H4 (cell line): ENCODE data around the gene DHRSX. TPM values are rescaled to one million over a fixed set of nuclear protein-coding genes. Genes with fewer than 3 reads are reported as not detected.
A peak's percentile ranks its signal among the peaks of the same experiment; 100 is the strongest.
"Not testable (repeated sequence)": the region's sequence is repeated elsewhere in the genome, so short reads cannot be mapped to it uniquely, and the experiment has no call there.

Source experiments
- DNase-seq: peaks from one replicate; pipeline ENCODE4 v3.0.0-alpha.2; 2015; ENCODE audit warnings: low spot score
- total RNA-seq: library from RNA; depleted of rRNA; stranded (reverse); fragments of >200 nt; shearing (Covaris generic); gene quantifications from 2 replicates; pipeline ENCODE4 v1.2.3, GENCODE V29; 2014

DHRSX gene
- total RNA-seq, 1 experiment from 2014 or later, result 37.1 TPM

DNA sequence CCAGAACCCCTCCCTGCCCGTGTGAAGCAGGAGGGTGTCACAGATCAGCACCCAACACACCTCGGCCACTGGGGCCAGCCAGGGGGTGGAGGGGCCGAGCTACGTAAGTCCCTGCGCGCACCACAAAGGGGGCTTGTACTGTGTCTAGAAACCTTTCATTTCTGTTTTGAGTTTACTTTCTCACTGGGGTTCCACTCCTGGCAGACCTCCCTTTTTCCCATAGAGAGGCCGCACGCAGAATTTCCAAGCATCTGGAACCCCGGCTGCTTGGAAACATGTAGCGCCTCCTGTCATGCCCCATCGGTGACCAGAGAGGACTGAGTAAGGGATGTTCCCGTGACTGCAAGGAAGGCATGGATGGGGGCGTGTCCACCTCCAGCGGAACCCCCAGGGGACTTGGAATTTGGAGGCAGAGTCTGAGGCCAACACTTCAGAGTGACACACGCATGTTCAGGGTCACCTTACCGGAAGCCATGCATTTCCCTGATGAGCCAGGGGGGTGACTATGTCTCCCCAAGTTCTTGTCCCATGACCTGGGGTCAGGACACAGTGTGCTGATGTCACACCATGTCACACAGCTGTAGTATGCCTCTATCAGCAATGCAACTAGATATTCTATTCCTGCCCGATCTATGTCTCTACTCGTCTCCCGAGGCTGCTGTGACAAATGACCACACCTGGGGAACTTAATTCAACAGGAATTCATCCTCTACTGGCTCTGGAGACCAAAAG, 105.3 kb downstream of the DHRSX start:
- no peak for DNase-seq

DNA sequence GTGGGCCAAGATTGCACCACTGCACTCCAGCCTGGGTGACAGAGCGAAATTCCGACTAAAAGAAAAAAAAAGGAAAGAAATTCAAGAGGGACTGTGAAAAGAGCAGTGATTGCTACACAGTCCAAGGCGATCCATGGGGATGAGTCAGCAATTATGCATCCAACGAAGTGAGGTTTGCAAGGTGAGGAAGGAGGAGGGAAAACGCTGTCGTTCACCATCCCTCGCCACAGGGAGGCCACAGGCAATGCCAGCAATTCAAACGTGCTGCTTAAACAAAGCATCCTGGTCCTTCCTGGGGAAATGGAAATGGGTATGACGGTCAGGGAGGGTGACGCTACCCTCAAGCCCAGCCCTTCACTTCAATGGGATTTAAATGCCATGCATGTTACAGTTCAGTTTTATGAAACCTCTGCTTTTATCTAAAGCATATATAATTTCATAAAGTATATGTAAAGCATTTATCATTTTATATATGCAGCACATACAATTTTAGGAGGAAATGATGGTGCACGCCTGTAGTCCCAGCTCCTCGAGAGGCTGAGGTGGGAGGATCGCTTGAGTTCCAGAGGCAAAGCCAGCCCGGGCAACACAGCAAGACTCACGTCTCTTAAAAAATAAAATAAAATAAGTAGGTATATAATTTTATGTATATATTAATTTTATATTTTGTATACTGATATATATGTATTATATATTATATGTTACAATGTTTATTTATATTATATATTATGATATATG, 108.7 kb downstream of the DHRSX start:
- DNase-seq, result peak; percentile 99

DNA sequence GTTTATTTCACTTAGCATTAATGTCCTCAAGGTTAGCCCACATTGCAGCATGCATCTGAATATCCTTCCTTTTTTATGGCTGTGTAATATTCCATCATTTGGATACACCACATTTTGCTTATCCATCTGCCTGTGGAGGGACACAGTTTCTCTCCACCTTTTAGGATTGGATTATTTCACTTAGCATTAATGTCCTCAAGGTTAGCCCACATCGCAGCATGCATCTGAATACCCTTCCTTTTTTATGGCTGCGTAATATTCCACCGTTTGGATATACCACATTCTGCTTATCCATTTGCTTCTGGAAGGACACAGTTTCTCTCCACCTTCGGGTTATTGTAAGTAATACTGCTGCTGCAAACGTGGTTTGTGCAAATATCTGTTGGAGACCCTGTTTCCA, 110.0 kb downstream of the DHRSX start:
- DNase-seq, result no peak

DNA sequence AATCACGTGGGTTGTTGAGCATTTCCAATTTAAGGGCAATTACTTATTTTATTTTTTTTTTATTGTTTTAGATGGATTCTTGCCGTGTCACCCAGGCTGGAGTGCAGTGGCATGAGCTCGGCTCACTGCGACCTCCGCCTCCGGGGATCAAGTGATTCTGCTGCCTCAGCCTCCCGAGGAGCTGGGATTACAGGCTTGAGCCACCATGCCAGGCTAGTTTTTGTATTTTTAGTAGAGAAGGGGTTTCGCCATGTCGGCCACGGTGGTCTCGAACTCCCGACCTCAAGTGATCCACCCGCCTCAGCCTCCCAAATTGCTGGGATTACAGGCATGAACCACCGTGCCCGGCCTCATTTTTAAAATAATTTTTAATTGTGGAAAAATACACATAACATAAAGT, 111.0 kb downstream of the DHRSX start:
- not testable (repeated sequence) for DNase-seq

DNA sequence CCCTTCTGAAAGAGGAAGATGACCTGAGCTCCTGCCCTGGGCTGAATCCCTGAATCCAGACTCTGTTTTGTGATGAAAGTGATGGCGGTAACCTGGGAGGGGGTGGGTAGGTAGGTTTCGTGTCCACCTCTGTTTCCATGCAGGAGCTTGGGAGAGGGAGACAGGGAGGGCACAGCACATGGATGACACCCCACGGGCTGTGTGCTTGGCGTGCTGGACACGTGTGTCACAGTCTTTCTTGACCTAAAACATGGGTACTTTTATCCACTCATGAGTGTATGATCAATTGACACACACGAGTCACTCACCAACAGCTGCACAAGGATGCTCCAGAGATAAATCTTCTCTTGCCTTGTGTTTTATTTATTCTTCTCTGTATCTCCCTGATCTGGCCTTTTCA, 111.5 kb downstream of the DHRSX start:
- DNase-seq, result no peak

DNA sequence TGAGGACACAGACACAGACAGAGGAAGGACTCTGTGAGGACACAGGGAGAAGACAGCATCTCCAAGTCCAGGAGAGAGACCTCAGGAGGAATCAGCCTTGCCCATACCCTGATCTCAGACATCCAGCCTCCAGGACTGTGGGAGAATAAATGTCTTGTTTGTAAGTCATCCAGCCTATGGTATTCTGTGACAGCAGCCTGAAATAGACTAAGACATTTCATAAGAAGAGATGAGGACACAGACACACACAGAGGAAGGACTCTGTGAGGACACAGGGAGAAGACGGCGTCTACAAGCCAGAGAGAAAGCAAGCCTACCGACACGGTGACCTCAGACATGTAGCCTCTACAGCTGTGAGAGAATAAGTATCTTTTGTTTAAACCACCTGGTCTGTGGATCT, 112.1 kb downstream of the DHRSX start:
- no peak for DNase-seq

DNA sequence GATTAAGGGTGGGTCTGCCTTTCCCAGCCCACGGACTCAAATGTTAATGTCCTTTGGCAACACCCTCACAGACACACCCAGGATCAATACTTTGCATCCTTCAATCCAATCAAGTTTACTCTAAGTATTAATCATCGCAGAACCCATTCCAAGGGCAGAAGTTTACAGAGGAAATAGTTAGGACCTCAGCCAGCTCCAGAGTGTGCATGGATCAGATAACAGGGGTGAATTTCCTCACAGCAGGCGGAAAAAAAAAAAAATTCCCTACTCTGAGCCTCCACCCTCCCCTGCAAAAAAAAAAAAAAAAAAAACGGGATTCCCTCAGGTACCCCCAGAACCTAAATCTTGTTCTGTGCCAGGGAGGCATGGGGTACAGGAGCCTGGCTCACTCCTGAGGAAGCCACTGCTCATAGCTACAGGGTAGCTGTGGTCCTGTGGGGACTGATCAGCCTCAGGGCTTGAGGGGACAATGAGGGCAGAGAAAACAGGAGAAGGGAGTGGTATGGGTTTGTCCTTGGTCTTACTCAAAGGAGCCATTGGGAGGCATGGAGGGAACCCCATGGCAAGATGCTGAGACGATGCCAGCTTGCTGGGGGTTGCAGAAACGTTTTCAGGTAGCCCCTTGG, 113.0 kb downstream of the DHRSX start:
- no peak for DNase-seq

DNA sequence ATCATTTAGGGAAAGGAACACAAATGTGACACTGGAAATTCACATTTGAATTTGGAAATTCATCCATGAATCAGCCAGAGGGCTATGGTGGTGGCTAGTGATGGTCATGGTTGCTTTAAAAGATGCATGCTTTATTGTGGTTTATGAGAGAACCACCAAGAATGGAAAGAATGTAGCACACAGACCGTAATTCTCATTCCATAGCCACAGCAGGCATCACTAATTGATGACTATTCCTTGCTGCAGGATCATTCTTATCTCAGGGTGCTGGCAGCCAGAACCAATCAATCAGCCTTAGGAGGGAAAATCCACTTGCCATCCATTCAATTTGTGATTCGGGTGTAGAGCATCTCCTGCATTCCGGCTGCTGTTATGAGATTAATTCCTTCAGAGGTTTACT, 115.6 kb downstream of the DHRSX start:
- peak; percentile 63 for DNase-seq

DNA sequence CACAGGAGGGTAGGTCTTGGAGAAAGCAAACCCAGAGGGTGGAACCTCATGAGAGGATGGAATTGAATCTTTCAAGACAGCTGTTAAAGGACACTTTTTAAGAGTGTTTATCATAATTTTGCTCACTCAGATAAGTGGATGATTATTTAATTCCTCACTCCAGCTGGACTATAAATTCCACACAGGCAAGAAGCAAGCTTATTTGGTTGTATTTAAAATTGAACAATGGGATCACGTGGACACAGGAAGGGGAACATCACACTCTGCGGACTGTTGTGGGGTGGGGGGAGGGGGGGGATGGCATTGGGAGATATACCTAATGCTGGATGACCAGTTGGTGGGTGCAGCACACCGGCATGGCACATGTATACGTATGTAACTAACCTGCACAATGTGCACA, 116.3 kb downstream of the DHRSX start:
- DNase-seq, result no peak

DNA sequence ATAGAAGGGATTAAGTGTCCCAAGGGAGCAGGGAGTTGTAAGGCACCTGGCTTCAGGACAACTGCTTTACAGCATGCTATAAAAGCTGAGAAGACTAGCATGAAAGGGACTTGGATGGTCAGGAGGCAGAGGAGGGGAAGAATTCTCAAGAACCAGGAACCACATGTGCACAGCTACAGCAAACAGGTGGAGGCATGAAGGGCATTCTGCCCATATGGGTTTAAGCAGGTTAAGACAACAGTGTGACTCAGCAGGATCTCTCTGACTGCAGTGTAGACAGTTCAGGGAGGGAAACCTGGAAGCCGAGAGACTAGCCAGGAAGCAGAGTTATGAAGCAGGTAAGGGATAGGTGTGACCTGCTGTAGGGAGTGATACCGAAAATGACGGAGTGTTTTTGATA, 117.0 kb downstream of the DHRSX start:
- DNase-seq, result no peak

DNA sequence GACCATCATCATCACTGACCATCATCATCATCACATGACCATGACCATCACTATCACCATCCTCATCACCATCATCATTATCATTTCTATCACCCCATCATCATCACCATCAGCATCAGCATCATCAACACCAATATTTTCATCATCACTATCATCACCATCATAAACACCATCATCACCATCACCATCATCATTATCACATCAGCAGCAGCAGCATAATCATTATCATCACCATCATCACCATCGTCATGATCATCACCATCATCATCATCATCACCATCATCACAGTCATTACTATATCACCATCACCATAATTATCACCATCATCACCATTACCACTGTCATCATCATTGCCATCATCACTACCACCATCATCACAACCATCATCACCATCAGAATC, 117.6 kb downstream of the DHRSX start:
- no peak for DNase-seq

DNA sequence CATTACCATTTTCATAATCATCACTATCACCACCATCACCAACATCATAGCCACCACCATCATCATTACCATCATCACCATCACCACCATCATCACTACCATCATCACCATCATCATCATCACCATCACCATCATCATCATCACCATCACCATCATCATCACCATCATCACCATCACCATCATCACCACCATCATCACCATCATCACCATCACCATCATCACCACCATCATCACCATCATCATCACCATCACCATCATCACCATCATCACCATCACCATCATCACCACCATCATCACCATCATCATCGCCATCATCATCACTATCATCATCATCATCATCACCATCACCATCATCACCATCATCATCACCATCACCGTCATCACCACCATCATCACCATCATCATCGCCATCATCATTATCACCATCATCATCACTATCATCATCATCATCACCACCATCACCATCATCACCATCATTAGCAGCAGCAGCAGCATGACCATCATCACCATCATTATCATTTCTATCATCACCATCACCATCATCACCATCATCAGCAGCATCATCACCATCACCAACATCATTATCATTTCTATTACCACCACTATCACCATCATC, 118.2 kb downstream of the DHRSX start:
- DNase-seq, result not testable (repeated sequence)

DNA sequence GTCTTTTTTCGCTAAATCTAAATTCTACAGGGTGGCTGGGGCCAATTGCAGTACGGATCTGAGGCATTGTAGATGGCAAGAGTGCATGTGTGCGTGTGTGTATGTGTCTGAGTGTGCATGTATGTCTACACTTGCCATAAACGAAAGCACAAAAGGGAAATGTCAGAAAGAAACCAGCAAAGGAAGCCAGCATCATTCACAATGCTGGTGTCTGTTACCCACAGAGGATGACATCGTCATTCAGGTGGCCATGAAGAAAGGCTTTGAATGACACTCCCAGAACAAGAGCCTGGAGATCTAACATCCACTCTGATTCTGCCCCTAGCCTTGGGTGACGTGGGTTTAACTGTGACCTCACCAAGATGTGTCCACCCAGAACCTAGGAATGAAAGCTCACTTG, 124.6 kb downstream of the DHRSX start:
- DNase-seq, result no peak

DNA sequence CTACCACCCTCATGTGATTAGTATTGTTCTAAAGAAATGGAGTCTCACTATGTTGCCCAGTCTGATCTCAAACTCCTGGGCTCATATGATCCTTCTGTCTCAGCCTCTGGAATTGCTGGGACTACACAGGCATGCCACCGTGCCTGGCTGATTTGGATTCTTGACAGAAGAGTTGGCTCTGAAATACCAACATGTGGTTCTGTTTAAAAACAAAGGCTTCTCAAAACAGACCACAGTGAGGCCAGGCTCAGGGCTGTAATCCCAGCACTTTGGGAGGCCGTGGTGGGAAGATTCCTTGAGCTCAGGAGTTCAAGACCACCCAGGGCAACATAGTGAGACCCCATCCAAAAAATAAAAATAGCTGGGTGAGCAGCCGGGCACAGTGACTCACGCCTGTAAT, 126.7 kb downstream of the DHRSX start:
- peak; percentile 19 for DNase-seq

DNA sequence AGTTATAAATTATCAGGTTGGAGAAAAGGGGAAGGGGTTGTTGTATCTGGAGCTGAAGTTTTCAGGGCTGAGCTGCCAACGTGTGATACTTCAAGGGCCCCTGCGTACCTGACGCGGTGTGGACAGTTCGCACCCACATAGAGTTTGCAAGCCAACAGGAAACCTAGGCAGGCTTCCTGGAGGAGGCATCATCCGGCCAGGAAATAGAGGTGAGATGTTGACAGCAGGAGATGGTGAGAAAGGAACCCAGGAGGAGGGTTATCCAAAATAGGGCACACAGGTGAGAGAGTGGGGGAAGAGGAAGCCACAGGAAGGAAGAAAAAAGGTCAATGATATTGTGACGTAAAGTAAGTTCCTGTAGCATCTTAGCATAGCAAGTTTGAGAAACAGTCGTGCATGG, 127.2 kb downstream of the DHRSX start:
- no peak for DNase-seq

DNA sequence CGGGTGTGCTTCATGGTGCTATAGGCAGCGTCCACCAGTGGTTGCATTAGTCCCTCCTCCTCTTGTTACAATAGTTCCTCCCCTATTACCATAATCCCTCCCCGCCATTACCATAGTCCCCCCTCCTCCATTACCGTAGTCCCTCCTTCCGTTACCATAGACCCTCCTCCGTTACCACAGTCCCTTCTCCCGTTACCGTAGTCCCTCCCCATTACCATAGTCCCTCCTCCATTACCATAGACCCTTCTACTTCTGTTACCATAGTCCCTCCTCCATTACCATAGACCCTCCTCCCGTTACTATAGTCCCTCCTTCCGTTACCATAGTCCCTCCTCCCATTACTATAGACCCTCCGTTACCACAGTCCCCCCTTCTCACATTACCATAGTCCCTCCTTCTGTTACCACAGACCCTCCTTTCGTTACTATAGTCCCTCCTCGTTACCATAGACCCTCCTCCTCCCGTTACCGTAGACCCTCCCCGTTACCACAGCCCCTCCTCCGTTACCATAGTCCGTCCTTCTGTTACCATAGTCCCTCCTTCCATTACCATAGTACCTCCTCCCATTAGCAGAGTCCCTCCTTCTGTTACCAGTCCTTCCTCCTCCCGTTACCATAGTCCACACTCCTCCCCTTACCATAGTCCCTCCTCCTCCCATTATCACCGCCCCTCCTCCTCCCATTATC, 129.6 kb downstream of the DHRSX start:
- no peak for DNase-seq

DNA sequence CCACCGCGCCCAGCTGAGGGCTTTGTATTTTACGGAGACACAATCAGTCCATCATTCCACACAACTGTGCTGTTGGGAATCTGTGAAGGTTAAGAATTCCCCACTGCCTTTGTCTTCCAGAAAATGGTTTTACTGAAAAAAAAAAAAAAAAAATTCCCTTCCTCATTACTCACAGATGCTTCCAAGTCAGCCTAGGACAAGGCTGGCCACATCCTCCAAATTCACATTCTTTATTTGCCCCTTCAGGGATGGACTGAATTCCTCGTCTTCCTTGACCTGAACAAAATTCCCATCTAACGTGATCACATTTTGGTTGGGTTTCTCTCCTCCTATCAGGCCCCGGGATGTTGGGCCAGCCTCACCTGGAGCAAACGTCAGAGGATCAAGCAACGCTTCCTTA, 130.3 kb downstream of the DHRSX start:
- DNase-seq, result no peak

DNA sequence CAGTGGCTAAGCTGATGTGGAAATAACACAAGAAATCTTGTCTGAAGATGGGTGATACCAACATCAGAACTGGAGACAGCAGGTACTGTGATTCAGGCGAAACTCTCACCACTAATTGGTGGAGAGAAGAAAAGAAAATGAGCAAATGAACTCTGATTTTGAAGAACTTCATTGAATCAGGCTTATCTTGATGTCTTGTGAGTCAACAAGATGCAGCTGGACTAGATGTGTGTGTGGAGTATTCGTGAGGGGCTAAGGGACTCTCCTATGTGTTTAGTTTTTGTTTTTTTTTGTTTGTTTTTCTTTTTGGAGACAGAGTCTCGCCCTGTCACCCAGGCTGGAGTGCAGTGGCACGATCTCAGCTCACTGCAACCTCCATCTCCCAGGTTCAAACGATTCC, 131.6 kb downstream of the DHRSX start:
- no peak for DNase-seq

DNA sequence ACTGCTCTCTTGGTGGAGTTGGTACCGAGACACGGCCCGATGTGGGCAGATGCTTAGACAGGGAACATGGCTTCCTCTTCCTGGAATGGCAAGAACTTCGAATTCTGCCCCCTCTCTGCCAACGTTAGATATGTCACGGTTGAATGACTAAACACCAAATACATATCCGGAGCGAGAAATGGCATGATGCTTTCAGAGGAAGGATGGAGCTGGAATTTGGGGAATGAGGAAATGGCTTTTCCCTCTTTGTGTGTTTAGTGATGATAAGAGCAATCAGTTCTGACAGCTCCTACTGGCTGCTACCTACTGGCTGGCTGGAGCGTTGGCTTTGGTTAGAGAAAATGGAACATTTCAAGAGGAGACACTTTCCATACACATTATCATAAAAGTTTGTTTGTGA, 140.0 kb downstream of the DHRSX start:
- no peak for DNase-seq

DNA sequence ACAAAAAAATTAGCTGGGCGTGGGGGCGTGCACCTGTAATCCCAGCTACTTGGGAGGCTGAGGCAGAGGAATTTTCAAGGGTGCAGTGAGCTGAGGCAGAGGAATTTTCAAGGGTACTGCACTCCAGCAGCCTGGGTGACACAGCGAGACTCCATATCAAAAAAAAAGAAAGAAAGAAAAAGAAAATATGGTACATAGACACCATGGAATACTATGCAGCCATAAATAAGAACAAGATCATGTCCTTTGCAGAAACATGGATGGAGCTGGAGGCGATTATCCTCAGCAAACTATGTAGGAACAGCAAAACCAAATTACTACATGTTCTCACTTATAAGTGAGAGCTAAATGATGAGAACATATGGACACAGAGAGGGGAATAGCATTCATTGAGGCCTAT, 141.3 kb downstream of the DHRSX start:
- not testable (repeated sequence) for DNase-seq

DNA sequence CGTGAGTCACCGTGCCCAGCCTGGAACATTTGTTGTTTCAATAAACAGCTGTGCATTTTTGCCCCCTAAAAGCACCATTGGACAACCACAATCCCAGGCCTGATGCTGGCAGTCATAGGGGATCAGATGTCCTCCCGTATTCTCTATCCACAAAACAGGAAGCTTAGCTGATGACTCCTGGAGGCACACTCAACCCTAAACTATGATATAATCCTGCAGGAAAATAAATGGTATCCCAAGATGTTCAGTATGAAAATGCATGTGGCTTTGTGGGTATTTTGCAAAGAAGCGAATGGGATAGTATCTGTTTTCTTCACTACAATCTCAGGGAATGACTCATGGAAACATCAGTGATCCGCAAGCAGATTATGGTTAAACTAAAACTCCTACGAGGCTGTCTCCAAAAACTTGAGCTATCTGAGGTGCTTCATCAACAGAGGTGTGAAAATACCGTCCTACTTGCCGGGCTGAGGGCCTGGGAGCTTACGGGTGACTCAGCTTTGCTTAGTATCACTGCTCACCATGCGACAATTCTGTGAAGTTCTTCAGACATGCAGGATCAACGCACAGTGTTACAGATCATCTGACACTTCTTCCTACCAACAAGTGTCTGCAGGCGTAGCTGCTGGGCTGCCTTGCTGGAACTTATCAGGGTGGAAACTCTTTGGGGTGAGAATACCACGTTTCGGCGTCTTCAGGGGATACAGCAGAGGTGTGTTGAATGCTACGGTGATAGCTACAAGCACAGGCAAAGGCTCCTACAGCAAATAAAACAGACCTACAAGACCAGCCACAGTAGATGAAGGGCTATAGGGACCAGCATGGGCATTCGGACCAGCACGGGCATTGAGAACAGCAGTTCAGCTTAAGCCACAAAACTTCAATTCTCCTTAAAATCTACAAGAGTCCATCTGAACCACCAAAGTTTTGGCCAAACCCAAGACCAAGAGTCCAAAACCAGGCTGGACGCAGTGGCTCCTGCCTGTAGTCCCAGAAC, 148.5 kb downstream of the DHRSX start:
- DNase-seq, result peak; percentile 97
